GM12878 (cell line): ENCODE data around the gene IL12B. TPM values are rescaled to one million over a fixed set of nuclear protein-coding genes. Genes with fewer than 3 reads are reported as not detected.

ENCODE experiments used
- ATAC-seq: fragments of 200-7000 bp; cut with Tn5 transposase; 3 replicates; pipeline ENCODE4 v1.9.1; 2020; ENCODE audit warnings: mild to moderate bottlenecking, moderate library complexity
- BruUV-seq: library from RNA; stranded (reverse); fragments of 400-500 nt; replicated peaks from 2 replicates; lab custom pipeline; 2021; lab: Mats Ljungman, UMichigan
- CTCF ChIA-PET: fragments of 300-600 bp; sonication (Branson Sonifier 250); formaldehyde crosslinking; extraction: SDS; loops from one replicate; lab custom pipeline; 2021; ENCODE audit warnings: inconsistent platforms; lab: Yijun Ruan, JAX
- POLR2A ChIA-PET: fragments of 350-600 bp; formaldehyde crosslinking; extraction: SDS; loops from one replicate; lab custom pipeline; 2021; ENCODE audit warnings: inconsistent platforms; lab: Charles Lee
- RAD21 ChIA-PET: fragments of 300-600 bp; sonication (Branson Sonifier 250); formaldehyde crosslinking; loops from one replicate; lab custom pipeline; 2023; ENCODE audit warnings: antibody characterized with exemption; ENCODE audit not compliant: unreplicated experiment; lab: Charles Lee
- SMC1A ChIA-PET: fragments of 300-600 bp; sonication (Branson Sonifier 250); formaldehyde crosslinking; loops from one replicate; lab custom pipeline; 2023; ENCODE audit not compliant: unreplicated experiment, uncharacterized antibody; lab: Charles Lee
- DNase-seq: peaks from one replicate; pipeline ENCODE4 v3.0.0-alpha.2; 2011; ENCODE audit warnings: low read depth, low spot score
- FAIRE-seq: peaks from 3 replicates; lab custom pipeline; 2011; peaks lifted over from hg19 to GRCh38; lab: Jason Lieb, UNC
- H2AFZ ChIP-seq: 2 replicates; pipeline ENCODE4 v1.6.0; 2011; ENCODE audit warnings: low read depth, low read length, control low read depth; ENCODE audit not compliant: control insufficient read depth
- H3K27ac ChIP-seq: 2 replicates; pipeline ENCODE4 v1.5.1; 2011; ENCODE audit warnings: control low read depth; ENCODE audit not compliant: control insufficient read depth, insufficient read depth
- H3K27me3 ChIP-seq, 2 experiments: replicated peaks in 1 of 2; 2 replicates each; pipeline versions ENCODE4 v1.6.0 to v1.6.1; 2011; ENCODE audit warnings: low read length in 1 of 2; ENCODE audit not compliant: control insufficient read depth in 2 of 2, insufficient read depth in 2 of 2
- H3K36me3 ChIP-seq, 2 experiments: 2 replicates each; pipeline ENCODE4 v1.5.1; 2011; ENCODE audit warnings: low read length in 1 of 2; ENCODE audit not compliant: control insufficient read depth in 2 of 2, insufficient read depth in 2 of 2
- H3K4me1 ChIP-seq: 2 replicates; pipeline ENCODE4 v1.6.1; 2011; ENCODE audit warnings: mild to moderate bottlenecking, low read length, moderate library complexity, mixed read lengths; ENCODE audit not compliant: control insufficient read depth, insufficient read depth
- H3K4me2 ChIP-seq: 2 replicates; pipeline ENCODE4 v1.6.0; 2011; ENCODE audit warnings: control low read depth; ENCODE audit not compliant: control insufficient read depth, insufficient read depth
- H3K4me3 ChIP-seq: fragments of 200-600 bp; sonication (generic); 2 replicates; pipeline ENCODE4 v1.5.1; 2016
- H3K79me2 ChIP-seq: 2 replicates; pipeline ENCODE4 v1.6.0; 2011; ENCODE audit warnings: low read length; ENCODE audit not compliant: control insufficient read depth, insufficient read depth
- H3K9ac ChIP-seq: 2 replicates; pipeline ENCODE4 v1.8.0; 2011; ENCODE audit warnings: low read length, control low read depth, mixed read lengths; ENCODE audit not compliant: control insufficient read depth, insufficient read depth
- H3K9me3 ChIP-seq: replicated peaks from 3 replicates; pipeline ENCODE4 v1.5.1; 2011; ENCODE audit warnings: mild to moderate bottlenecking, low read length; ENCODE audit not compliant: control insufficient read depth, insufficient read depth
- H4K20me1 ChIP-seq: 2 replicates; pipeline ENCODE4 v1.6.0; 2011; ENCODE audit not compliant: control insufficient read depth, insufficient read depth
- BCLAF1 ChIP-seq: fragments of 450-650 bp; IDR thresholded peaks from 2 replicates; pipeline ENCODE4 v1.6.1; 2017; ENCODE audit warnings: antibody characterized with exemption, mild to moderate bottlenecking, moderate library complexity
- FOS ChIP-seq: IDR thresholded peaks from 3 replicates; pipeline ENCODE4 v1.6.1; 2011; ENCODE audit warnings: borderline replicate concordance; ENCODE audit not compliant: insufficient read length; ENCODE audit errors: extremely low read depth
- GATAD2B ChIP-seq: fragments of 450-650 bp; conservative IDR thresholded peaks from 2 replicates; pipeline ENCODE4 v1.6.1; 2017; ENCODE audit warnings: low read depth, mild to moderate bottlenecking, moderate library complexity
- HDAC2 ChIP-seq: fragments of 200-600 bp; sonication (generic); IDR thresholded peaks from 2 replicates; pipeline ENCODE4 v1.6.1; 2017
- JUND ChIP-seq: IDR thresholded peaks from 2 replicates; pipeline ENCODE4 v1.6.1; 2012; ENCODE audit warnings: low read depth, mild to moderate bottlenecking, low read length, improper control_type of control experiment, moderate library complexity
- SIX5 ChIP-seq: IDR thresholded peaks from 2 replicates; pipeline ENCODE4 v1.6.1; 2011; ENCODE audit warnings: mild to moderate bottlenecking, low read depth, low read length, moderate library complexity; ENCODE audit not compliant: severe bottlenecking
- SMAD1 ChIP-seq: fragments of 450-650 bp; IDR thresholded peaks from 2 replicates; pipeline ENCODE4 v1.6.1; 2018; ENCODE audit warnings: mild to moderate bottlenecking, low read depth; ENCODE audit not compliant: partially characterized antibody
- SRF ChIP-seq, 2 experiments: IDR thresholded peaks; 2 replicates each; pipeline ENCODE4 v1.6.1; 2011; ENCODE audit warnings: low read depth in 2 of 2, low read length in 2 of 2, mild to moderate bottlenecking in 1 of 2, moderate library complexity in 1 of 2
- USF2 ChIP-seq: IDR thresholded peaks from 2 replicates; pipeline ENCODE4 v1.6.1; 2011; ENCODE audit warnings: low read depth, low read length, improper control_type of control experiment, borderline replicate concordance
- ZBED1 ChIP-seq: IDR thresholded peaks from 2 replicates; pipeline ENCODE4 v1.6.1; 2016; ENCODE audit warnings: borderline replicate concordance
- ZBTB4 ChIP-seq: fragments of 450-650 bp; formaldehyde crosslinking; IDR thresholded peaks from 2 replicates; pipeline ENCODE4 v1.4.0; 2022; ENCODE audit warnings: mild to moderate bottlenecking, moderate library complexity
- whole genome bisulfite sequencing: methylation state at CpG from one replicate; pipeline ENCODE4 v1.1.6; 2016; ENCODE audit warnings: low lambda C conversion rate; ENCODE audit not compliant: insufficient replicate concordance, insufficient coverage; ENCODE audit errors: missing lambda C conversion rate; 5-methylcytosine and 5-hydroxymethylcytosine counted together
- in situ Hi-C: fragments of 300-500 bp; cut with MboI; formaldehyde crosslinking; loops from 9 replicates; pipeline ENCODE4 v1.14.3; 2018; ENCODE audit warnings: mixed read lengths
- intact Hi-C: fragments of 100-400 bp; cut with micrococcal nuclease; formaldehyde crosslinking; loops from one replicate; pipeline ENCODE4 v1.14.2; 2022; ENCODE audit not compliant: unreplicated experiment
- polyA plus RNA-seq, 11 experiments: library from polyadenylated mRNA; depleted of rRNA in 4 of 11; unstranded in 6 of 11; stranded (reverse) in 5 of 11; fragments of >200 nt; fragmentation: Nextera tagmentation in 4 of 11; fragmentation: Illumina TruSeq in 1 of 11; extraction: Ambion mirVana in 4 of 11; extraction: Trizol in 1 of 11; gene quantifications; 1 replicate in 1 of 11; 2 replicates in 10 of 11; pipeline versions ENCODE4 v1.2.1 to v1.2.3, GENCODE V29; 2011 to 2016; ENCODE audit warnings: inconsistent platforms in 2 of 11, missing spikeins in 2 of 11, low read depth in 1 of 11
- total RNA-seq, 4 experiments: library from RNA; depleted of rRNA in 3 of 4; stranded (reverse); fragments of >200 nt in 3 of 4; fragmentation: Illumina TruSeq in 1 of 4; extraction: Trizol in 1 of 4; gene quantifications; 2 replicates each; pipeline versions ENCODE4 v1.2.1 to v1.2.3, GENCODE V29; 2013 to 2021
- TF ChIP-seq, protein P1 (sequence below): IDR thresholded peaks from 2 replicates; pipeline ENCODE4 v1.6.1; 2012; ENCODE audit warnings: low read depth, low read length, improper control_type of control experiment

IL12B gene
- total and polyA plus RNA-seq, 10 of the 15 experiments (the other 5 are each of a cell fraction or from before 2014, with no cell fraction given), result 0.15 to 0.72 (median 0.45) TPM

DNA sequence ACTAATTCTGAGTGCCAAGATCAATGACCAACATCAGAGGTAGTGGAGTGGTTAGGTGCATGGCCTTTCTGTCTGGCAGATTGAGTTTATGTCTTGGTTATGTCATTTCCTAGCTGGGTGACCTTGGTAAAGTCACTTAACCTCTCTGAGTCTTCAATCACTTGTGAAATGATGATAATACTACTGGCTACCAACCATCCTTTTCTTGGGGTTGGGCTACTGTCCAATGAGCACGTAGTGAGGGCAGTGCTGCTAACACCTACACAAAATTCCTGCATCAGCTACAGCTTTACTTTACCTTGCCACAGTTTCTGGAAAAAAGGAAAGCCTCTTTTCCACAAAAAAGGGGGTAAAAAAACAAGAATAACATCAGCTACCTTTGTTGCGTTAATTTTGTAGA, 12.4 kb downstream of the IL12B start:
- ATAC-seq, result no peak
- intact Hi-C loops, result loop anchor here (1.0 kb wide), 1 partner anchor 162 kb away; no protein-coding TSS in a partner anchor
- POLR2A ChIA-PET, result no interaction called here
- Histone ChIP-seq H3K9me3 (no peaks in the 10 kb centered on the region), H3K79me2 (no peaks in the 10 kb centered on the region), H3K27me3 (no peaks in the 10 kb centered on the region), H3K4me2 (no peak overlapping the region), H3K36me3 (no peaks in the 10 kb centered on the region), H3K4me1 (no peaks in the 10 kb centered on the region), H4K20me1 (no peaks in the 10 kb centered on the region), H3K9ac (no peak overlapping the region), H2AFZ (no peak overlapping the region), H3K4me3 (no peak overlapping the region), H3K27ac (no peak overlapping the region)
- RAD21 ChIA-PET, result interaction anchor here (1.1 to 5.0 kb wide), 9 partner anchors 11 to 669 kb away, joined by 3 to 112 read pairs (median 5); no protein-coding TSS in a partner anchor
- CTCF ChIA-PET, result interaction anchor here (0.6 to 6.9 kb wide), 25 partner anchors 11 to 1243 kb away, joined by 3 to 216 read pairs (median 4); no protein-coding TSS in a partner anchor
- SMC1A ChIA-PET, result interaction anchor here (0.7 to 6.8 kb wide), 15 partner anchors 9 to 641 kb away, joined by 3 to 131 read pairs (median 4); no protein-coding TSS in a partner anchor
- no peak for DNase-seq
- TF ChIP-seq GATAD2B (no peak), SIX5 (no peak), ZBED1 (no peak), ZBTB4 (no peak), SMAD1 (no peak), USF2 (no peak), SRF (IDR thresholded peaks at IDR 0.05; ENCODE audit: low read depth in 2 of 2, low read length in 2 of 2) (no peak), FOS (no peak), BCLAF1 (no peak), HDAC2 (no peak), JUND (no peak)
- TF ChIP-seq, protein P1, sequence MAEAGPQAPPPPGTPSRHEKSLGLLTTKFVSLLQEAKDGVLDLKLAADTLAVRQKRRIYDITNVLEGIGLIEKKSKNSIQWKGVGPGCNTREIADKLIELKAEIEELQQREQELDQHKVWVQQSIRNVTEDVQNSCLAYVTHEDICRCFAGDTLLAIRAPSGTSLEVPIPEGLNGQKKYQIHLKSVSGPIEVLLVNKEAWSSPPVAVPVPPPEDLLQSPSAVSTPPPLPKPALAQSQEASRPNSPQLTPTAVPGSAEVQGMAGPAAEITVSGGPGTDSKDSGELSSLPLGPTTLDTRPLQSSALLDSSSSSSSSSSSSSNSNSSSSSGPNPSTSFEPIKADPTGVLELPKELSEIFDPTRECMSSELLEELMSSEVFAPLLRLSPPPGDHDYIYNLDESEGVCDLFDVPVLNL, result no peak
- no peak for FAIRE-seq
- no TSS peak for BruUV-seq
- in situ Hi-C loops, result loop anchor here (5.0 kb wide), 1 partner anchor 161 kb away; no protein-coding TSS in a partner anchor
- 21% methylated on average over 2 of the region's 2 CpGs for WGBS
